ENCODE measurements around the gene OTOG.

The OTOG gene

DNA sequence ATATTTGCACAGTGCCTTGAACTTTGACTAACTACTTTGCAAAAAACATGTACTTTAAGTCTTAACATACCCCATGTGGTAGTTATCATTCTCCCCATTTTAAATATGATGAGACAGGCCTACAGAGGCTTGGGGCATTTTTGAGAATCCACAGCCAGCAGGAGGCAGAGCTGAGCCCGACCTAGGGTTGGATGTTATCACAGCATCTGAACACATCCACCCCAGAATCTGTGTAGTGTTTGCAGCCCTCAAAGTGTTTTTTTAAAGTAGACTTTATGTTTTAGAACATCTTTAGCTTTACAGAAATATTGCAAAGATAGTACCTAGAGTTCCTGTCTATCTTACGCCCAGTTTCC lies 17.6 kb downstream of the OTOG start:
- no peak overlapping the region for H3K4me3 ChIP-seq (ENCODE audit: low read length)
- no peak for DNase-seq (ENCODE audit: low read depth)
- TF ChIP-seq, protein P1, sequence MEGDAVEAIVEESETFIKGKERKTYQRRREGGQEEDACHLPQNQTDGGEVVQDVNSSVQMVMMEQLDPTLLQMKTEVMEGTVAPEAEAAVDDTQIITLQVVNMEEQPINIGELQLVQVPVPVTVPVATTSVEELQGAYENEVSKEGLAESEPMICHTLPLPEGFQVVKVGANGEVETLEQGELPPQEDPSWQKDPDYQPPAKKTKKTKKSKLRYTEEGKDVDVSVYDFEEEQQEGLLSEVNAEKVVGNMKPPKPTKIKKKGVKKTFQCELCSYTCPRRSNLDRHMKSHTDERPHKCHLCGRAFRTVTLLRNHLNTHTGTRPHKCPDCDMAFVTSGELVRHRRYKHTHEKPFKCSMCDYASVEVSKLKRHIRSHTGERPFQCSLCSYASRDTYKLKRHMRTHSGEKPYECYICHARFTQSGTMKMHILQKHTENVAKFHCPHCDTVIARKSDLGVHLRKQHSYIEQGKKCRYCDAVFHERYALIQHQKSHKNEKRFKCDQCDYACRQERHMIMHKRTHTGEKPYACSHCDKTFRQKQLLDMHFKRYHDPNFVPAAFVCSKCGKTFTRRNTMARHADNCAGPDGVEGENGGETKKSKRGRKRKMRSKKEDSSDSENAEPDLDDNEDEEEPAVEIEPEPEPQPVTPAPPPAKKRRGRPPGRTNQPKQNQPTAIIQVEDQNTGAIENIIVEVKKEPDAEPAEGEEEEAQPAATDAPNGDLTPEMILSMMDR (conservative IDR thresholded peaks at IDR 0.05; ENCODE audit: low read length): no peak; the same call in 1 of the 2 replicates

DNA sequence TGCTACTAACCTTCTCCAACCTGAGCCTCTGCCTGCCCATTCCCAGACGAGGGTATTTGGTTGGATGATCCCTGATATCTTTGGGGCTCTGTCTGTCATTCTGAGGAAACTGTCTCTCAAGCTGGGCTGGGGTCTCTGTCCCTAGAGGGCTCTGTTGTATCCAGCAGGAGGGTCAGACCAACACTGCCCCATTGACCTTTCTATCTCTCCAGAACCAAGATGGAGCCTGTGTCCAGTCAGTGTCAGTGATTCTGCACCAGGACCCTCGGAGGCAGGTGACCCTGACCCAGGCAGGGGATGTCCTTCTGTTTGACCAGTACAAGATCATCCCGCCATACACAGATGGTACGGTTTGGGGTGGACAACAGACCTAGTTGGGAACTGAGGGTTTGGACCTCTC lies 21.9 kb downstream of the OTOG start:
- TF ChIP-seq, protein P1 (conservative IDR thresholded peaks at IDR 0.05; ENCODE audit: low read length): no peak
- no peak overlapping the region for H3K4me3 ChIP-seq (ENCODE audit: low read length)
- no peak for DNase-seq (ENCODE audit: low read depth)

DNA sequence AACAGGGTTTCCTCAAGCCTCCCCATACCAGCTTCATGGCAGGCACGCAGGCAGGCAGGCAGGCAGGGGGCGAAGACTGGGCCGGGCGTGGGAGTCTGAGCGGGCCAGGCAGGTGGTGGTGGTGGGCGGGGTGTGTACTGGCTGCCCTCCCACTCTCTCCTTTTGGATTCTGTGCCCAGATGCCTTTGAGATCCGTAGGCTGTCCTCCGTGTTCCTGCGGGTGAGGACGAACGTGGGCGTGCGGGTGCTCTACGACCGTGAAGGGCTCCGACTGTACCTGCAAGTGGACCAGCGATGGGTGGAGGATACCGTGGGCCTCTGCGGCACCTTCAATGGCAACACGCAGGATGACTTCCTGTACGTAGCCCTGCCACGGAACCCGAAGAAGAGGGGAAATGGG lies 23.0 kb downstream of the OTOG start:
- no peak overlapping the region for H3K4me3 ChIP-seq (ENCODE audit: low read length)
- TF ChIP-seq, protein P1 (conservative IDR thresholded peaks at IDR 0.05; ENCODE audit: low read length): no peak
- DNase-seq (ENCODE audit: low read depth): no peak

DNA sequence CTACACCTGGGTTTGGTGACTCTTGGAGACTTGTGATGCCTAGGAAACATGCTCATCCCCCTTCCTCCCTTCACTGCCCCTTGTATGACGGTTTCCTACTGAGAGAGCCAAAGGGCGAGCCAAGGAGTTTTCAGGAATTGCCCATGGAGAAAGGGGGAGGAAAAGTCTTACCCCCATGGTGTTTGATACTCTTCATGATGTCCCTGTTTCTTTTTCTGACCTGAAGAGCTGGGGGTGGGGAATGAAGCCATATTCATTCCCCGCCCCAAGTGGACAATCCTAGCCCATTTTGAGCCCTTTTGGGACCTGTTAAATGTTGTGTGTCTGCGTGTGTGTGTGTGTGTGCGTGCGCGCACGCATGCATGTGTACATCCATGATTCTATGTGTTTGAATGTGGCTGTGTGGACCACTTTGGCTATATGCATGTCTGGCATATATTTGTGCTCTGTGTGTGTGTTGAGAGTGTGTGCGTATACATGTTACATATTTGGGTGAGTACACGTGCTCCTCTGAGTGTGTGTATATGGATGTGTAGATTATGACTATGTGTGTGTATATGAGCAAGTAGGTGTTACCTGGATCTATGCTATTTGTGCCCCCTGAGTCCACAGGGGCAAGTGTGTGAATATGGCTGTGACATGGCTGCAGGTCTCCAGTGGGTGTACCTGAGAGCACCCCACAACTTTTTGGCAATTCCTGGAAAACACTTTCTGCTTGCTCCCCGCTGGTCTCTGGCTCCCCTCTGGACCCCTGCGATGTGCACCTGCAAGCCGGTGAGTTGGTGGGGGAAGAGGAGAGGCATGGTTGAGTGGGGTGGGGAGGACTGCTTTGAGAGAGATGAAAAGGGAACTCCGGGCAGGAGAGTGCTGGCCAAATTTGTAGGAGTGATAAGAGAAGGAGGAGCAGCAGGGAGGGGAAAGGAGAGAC lies 24.6 kb downstream of the OTOG start:
- H3K4me3 ChIP-seq (ENCODE audit: low read length): no peak overlapping the region
- no peak for DNase-seq (ENCODE audit: low read depth)
- TF ChIP-seq, protein P1 (conservative IDR thresholded peaks at IDR 0.05; ENCODE audit: low read length): no peak

DNA sequence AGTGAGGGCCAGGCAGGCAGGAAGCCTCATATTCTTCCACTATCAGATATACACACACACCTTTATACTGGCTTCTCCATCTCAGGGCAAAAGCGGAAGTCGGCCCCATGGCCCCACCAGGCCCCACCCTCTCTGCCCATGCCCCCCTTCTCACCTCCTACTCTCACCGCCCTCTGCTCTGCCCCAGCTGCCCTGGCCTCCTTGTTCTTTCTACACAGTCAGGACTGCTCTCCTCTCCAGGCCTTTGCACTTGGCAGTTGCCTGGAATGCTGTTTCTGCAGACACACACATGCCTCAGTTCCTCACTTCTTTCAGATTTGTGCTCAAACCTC lies 25.3 kb downstream of the OTOG start:
- TF ChIP-seq, protein P1 (conservative IDR thresholded peaks at IDR 0.05; ENCODE audit: low read length): no peak
- no peak overlapping the region for H3K4me3 ChIP-seq (ENCODE audit: low read length)
- no peak for DNase-seq (ENCODE audit: low read depth)

DNA sequence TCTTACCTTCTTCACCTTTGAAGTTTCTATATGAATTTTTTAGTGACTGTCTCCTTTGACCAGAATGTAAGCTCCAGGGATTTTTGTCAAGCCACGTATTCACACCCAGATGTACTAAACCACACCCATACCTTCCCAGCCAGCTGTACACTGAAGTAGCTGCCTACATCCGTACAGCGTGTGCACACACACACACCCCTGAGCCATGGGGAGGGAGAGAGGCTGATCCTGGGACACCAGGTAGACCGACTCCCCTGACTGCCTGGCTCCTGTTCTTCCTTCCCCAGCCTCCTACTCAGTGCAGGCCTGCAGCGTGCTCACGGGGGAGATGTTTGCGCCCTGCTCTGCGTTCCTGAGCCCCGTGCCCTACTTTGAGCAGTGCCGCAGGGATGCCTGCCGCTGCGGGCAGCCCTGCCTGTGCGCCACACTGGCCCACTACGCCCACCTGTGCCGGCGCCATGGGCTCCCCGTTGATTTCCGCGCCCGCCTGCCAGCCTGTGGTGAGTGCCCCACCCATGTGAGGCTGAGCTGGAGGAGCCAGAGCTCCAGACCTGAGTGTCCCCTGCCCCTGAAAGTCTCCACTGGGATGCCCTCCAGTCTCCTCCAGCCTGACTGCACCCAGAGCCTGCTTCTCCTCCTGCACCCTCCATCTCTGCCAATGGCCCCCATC lies 25.9 kb downstream of the OTOG start:
- DNase-seq (ENCODE audit: low read depth): no peak
- TF ChIP-seq, protein P1 (conservative IDR thresholded peaks at IDR 0.05; ENCODE audit: low read length): no peak
- no peak overlapping the region for H3K4me3 ChIP-seq (ENCODE audit: low read length)

DNA sequence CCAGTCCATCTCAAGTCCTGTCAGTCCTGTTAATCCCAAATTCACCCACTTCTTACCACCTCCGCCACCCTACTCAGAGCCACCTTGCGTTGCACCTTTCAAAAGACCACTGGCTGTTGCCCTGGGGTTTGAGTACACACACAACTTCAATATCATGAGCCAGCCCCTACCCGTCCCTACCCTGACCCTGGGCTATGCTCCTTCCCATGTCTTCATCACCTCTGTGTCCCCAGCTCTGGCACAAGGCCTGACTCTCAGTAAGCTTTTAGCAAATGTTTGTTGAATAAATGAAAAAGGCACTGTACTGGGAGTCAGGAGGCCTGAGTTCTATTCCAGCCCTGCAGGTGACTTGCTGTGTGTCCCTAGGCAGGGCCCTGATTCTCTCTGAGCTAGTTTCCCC lies 26.5 kb downstream of the OTOG start:
- no peak for DNase-seq (ENCODE audit: low read depth)
- no peak overlapping the region for H3K4me3 ChIP-seq (ENCODE audit: low read length)
- TF ChIP-seq, protein P1 (conservative IDR thresholded peaks at IDR 0.05; ENCODE audit: low read length): no peak
